AG09309 (cell line): ENCODE data around the gene PPIF.

Experiments used
- DNase-seq: peaks from one replicate; pipeline ENCODE4 v3.0.0-alpha.2; 2010; ENCODE audit warnings: low read depth
- H3K4me3 ChIP-seq: 2 replicates; pipeline ENCODE4 v1.5.1; 2011; ENCODE audit warnings: mild to moderate bottlenecking, low read depth, low read length, moderate library complexity; ENCODE audit not compliant: control insufficient read depth
- TF ChIP-seq, protein P1 (sequence below): IDR thresholded peaks from 2 replicates; pipeline ENCODE4 v1.5.1; 2011; ENCODE audit warnings: mild to moderate bottlenecking, low read depth, low read length, inconsistent platforms; ENCODE audit not compliant: insufficient read depth, control insufficient read depth; ENCODE audit errors: missing control alignments

Gene PPIF

DNA sequence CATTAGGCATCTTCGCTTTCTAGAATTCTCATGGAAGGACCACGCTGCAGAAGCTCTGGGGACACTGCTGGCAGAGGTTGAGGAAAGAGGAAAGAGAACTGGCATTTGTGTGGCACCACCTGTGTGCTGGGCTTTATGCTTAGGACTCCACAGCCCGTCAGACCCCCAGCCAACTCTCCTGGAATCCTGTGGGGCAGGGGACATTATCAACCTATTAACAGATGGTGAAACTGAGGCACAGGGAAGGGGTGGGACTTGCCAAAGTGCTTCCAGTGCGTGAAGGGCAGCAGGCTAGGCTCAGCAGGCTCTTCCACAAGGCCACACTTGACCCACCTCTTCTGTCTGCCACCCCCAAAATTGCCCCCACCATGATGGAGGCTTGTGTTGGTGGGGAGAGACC lies 51.4 kb downstream of the PPIF start:
- DNase-seq: no peak
- no peak overlapping the region for H3K4me3 ChIP-seq
- TF ChIP-seq, protein P1, sequence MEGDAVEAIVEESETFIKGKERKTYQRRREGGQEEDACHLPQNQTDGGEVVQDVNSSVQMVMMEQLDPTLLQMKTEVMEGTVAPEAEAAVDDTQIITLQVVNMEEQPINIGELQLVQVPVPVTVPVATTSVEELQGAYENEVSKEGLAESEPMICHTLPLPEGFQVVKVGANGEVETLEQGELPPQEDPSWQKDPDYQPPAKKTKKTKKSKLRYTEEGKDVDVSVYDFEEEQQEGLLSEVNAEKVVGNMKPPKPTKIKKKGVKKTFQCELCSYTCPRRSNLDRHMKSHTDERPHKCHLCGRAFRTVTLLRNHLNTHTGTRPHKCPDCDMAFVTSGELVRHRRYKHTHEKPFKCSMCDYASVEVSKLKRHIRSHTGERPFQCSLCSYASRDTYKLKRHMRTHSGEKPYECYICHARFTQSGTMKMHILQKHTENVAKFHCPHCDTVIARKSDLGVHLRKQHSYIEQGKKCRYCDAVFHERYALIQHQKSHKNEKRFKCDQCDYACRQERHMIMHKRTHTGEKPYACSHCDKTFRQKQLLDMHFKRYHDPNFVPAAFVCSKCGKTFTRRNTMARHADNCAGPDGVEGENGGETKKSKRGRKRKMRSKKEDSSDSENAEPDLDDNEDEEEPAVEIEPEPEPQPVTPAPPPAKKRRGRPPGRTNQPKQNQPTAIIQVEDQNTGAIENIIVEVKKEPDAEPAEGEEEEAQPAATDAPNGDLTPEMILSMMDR: no peak

DNA sequence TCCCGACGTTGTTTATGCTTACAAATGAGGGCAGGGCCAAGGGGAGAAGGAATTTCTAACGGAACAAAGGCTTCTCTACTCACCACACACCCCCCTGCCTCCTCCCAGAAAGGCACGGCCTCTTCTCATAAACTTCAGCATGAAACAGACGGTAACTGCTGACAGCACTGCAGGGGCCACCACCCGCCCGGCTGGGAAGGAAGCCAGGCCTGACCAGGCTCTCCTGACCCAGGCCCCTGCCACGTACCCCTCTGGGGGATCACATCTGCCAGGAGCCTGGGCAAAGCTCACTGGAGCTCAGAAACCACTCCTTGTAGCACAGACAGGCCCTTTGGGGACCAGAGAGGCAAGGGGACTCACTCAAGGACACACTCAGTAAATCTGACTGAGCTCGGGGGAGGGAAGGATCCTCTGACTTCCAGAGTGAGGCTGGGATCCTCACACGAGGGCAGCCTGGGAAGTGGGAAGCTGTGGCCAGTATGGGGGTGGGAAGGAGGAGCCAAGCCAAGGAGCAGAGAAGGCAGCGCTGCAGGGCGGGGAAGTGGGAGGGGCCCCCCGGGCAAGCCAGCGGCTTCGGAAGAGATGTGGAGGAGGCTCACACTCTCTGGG lies 52.1 kb downstream of the PPIF start:
- DNase-seq: peak; percentile 94
- TF ChIP-seq, protein P1: no peak
- H3K4me3 ChIP-seq: no peak overlapping the region

DNA sequence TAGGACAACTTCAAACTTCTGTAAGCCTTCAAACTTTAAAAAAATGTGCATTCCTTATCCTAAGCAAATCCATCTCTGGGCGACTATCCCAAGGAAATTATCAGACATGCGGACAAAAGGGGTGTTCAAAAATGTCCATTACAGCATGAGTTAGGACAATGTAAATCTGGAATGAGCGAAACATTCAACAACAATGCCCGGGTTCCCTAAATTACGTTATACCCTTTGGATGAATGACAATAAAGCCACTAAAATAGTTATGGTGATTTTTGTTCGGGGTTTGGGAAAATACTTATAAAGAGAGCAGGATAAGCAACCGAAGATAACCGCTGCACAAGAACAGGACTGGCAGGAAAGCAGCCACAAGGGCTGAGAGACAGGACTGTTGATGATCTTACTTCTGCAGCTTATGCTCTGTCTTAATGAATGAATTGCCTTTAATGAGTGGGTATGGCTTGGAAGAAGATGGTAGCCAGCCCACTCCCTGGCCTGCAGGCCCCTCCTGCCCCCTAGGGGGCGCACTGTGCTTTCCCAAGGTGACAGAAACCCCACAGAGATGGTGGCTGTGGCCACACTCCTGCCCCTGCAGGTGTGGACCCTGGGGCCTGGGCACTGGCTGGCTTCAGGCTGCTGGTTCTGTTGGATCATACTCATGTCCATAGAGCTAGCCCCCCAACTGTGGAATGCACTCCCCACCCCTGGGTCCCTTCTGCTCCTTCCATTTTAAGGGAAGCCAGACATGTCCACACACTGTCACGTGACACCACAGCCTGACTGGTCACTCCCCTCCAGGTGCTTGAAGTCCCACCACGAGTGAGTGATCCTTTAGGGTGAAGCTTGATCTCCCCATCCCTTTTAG lies 53.1 kb downstream of the PPIF start:
- no peak for DNase-seq
- TF ChIP-seq, protein P1: peak; percentile 80
- peak overlapping the region; percentile 22 for H3K4me3 ChIP-seq

DNA sequence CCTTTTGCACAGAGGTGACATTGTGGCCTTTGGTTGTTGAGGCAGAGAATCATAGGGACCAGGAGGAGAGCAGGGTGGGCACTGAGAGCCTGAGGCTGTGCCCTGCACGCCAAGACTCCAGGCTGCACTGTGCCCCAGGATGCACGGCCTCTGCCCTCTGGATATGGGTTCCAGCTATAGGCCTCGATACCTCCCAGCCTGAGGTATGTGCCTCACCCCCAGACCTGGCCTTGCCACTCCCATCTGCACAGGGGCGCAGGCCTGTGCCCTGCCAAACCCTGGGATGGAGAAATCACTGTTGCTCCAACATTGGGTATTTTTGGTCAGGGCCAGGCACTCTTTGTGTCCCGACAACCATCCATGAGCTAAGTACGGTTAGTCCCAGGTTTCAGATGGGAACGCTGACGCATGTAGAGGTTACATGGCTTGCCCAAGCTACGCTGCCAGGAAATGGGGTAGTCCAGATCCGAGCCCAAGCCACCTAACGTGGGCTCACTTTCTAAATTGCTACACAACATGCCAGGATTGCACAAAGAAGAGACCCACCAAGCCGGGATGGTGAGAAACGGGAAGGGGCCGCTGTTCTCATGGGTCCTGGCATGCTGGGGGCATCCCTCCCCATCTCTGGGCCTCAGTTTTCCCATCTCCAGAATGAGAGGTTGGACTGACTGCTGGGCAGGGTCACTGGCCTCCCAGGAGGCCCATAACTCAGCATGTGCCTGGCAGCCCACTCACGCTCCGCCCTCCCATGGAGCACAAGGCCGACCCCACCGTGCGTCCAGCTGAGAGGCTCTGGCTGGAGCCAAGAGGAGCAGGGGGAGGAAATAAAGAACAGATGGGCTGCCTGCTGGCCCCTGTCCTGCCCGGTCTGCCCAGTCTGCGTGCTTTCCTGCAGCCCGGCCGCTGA lies 54.0 kb downstream of the PPIF start:
- peak; percentile 80 for DNase-seq
- TF ChIP-seq, protein P1: no peak
- no peak overlapping the region for H3K4me3 ChIP-seq

DNA sequence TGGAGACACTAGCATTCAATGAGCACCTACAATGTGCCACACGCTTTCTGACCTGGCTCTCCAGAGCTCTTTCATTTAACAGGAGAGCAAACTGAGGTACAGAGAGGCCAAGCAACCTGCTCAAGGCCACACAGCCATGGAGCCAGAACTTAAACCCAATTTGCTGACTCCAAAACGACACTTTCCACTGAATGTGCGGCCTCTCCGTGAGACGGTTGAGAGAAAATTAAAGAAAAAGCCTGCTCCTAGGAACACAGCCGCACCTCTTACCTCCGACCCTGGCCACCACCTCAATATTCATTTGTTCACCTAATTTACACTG lies 55.3 kb downstream of the PPIF start:
- no peak for DNase-seq
- TF ChIP-seq, protein P1: no peak
- H3K4me3 ChIP-seq: no peak overlapping the region

DNA sequence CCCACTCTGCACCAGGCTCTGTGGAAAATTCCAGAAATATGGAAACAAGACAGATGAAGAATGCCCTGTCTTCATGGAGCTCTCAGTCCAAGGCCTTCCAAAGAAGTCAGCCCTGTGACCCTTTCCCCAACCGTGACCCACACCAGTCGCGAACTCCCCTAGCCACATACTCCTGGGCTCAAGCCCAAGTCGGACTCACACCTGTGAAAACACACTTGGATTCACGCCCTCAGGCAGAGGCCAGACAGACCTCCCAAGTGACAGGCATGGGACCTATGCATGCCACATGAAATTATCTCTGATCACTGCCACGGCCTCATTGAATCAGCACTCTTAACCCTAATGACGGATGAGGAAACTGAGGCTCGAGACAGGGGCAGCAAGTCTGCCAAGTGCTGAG lies 55.7 kb downstream of the PPIF start:
- DNase-seq: no peak
- TF ChIP-seq, protein P1: no peak
- no peak overlapping the region for H3K4me3 ChIP-seq
